ENCODE data around the gene PPP2R1A. TPM values are rescaled to one million over a fixed set of nuclear protein-coding genes. Genes with fewer than 3 reads are reported as not detected.
A peak's percentile ranks its signal among the peaks of the same experiment; 100 is the strongest.

The PPP2R1A gene
- total RNA-seq, 1 donor from 2014 or later: 422 TPM

- H3K36me3 Mint-ChIP-seq (ENCODE audit: low read depth): peaks cover 69% of the 10 kb centered on the region
These were observed 83.4 kb downstream of the PPP2R1A start for GRCh38 chr19:52273301-52273700.

GRCh38 chr19:52274191-52274590 lies 84.3 kb downstream of the PPP2R1A start:
- TF ChIP-seq CTCF (conservative IDR thresholded peaks at IDR 0.05): no peak
- Mint-ChIP-seq H3K9me3 (peaks cover 17% of the 10 kb centered on the region), H3K27me3 (ENCODE audit: low read depth) (no peaks in the 10 kb centered on the region), H3K36me3 (ENCODE audit: low read depth) (peaks cover 78% of the 10 kb centered on the region), H3K4me3 (peak overlapping the region; percentile 76), H3K4me1 (peaks cover 29% of the 10 kb centered on the region), H3K27ac (ENCODE audit: unreplicated experiment) (no peak overlapping the region)
- DNase-seq (ENCODE audit: low read depth, low spot score): no peak

More at GRCh38 chr19:52273301-52273700, 83.4 kb downstream of the PPP2R1A start:
- Mint-ChIP-seq H3K4me1 (peaks cover 31% of the 10 kb centered on the region), H3K4me3 (peak overlapping the region; percentile 76), H3K9me3 (peaks cover 12% of the 10 kb centered on the region), H3K27me3 (ENCODE audit: low read depth) (no peaks in the 10 kb centered on the region), H3K27ac (ENCODE audit: unreplicated experiment) (no peak overlapping the region)
- no peak for TF ChIP-seq CTCF (conservative IDR thresholded peaks at IDR 0.05)
- DNase-seq (ENCODE audit: low read depth, low spot score): no peak

GRCh38 chr19:52275988-52276387 lies 86.1 kb downstream of the PPP2R1A start:
- Mint-ChIP-seq H3K36me3 (ENCODE audit: low read depth) (peaks cover 70% of the 10 kb centered on the region), H3K27ac (ENCODE audit: unreplicated experiment) (no peak overlapping the region), H3K27me3 (ENCODE audit: low read depth) (no peaks in the 10 kb centered on the region), H3K4me3 (no peak overlapping the region), H3K9me3 (peaks cover 20% of the 10 kb centered on the region), H3K4me1 (peaks cover 15% of the 10 kb centered on the region)
- DNase-seq (ENCODE audit: low read depth, low spot score): no peak
- TF ChIP-seq CTCF (conservative IDR thresholded peaks at IDR 0.05): no peak

GRCh38 chr19:52277471-52277870 lies 87.6 kb downstream of the PPP2R1A start:
- Mint-ChIP-seq H3K36me3 (ENCODE audit: low read depth) (peaks cover 61% of the 10 kb centered on the region), H3K4me3 (no peak overlapping the region), H3K9me3 (peaks cover 17% of the 10 kb centered on the region), H3K27me3 (ENCODE audit: low read depth) (no peaks in the 10 kb centered on the region), H3K27ac (ENCODE audit: unreplicated experiment) (no peak overlapping the region), H3K4me1 (peaks cover 7% of the 10 kb centered on the region)
- TF ChIP-seq CTCF (conservative IDR thresholded peaks at IDR 0.05): no peak
- DNase-seq (ENCODE audit: low read depth, low spot score): no peak

Small RNA genes lying within 50 kb of the gene (microRNA-seq; reads per million reads assigned to microRNA genes)
- not detected for gene MIR6801

Other genes starting within 250 kb of the PPP2R1A start
- gene ZNF350, start 203.2 kb upstream of the PPP2R1A start, total RNA-seq: 6.5 and 6.9 TPM in 2 replicates
- 11.0 and 11.2 TPM in 2 replicates for gene ZNF615, start 181.8 kb upstream of the PPP2R1A start, total RNA-seq
- gene ZNF614, start 161.7 kb upstream of the PPP2R1A start, total RNA-seq: 11.5 and 12.5 TPM in 2 replicates
- gene ZNF432, start 141.2 kb upstream of the PPP2R1A start, total RNA-seq: 19.9 and 22.5 TPM in 2 replicates
- 14.3 and 16.4 TPM in 2 replicates for gene ZNF841, start 94.3 kb upstream of the PPP2R1A start, total RNA-seq
- 18.9 and 25.2 TPM in 2 replicates for gene ZNF616, start 50.1 kb upstream of the PPP2R1A start, total RNA-seq
- gene ZNF836, start 18.4 kb upstream of the PPP2R1A start, total RNA-seq: 11.6 and 11.9 TPM in 2 replicates
- 21.5 and 22.9 TPM in 2 replicates for gene ZNF766, start 79.5 kb downstream of the PPP2R1A start, total RNA-seq
- gene ZNF480, start 107.1 kb downstream of the PPP2R1A start, total RNA-seq: 24.7 and 25.2 TPM in 2 replicates
- gene ZNF610, start 146.2 kb downstream of the PPP2R1A start, total RNA-seq: 10.0 and 11.5 TPM in 2 replicates
- gene ZNF880, start 179.9 kb downstream of the PPP2R1A start, total RNA-seq: 9.7 and 10.0 TPM in 2 replicates
- gene ZNF528, start 207.8 kb downstream of the PPP2R1A start, total RNA-seq: 7.7 and 8.3 TPM in 2 replicates
- gene ZNF534, start 239.1 kb downstream of the PPP2R1A start, total RNA-seq: not detected in 2 replicates

All from neural crest cell (in vitro differentiated cells).